ENCODE measurements around the gene TIGD2.

Gene TIGD2

GRCh38 chr4:89108091-89108490 is 3.2 kb upstream of the TIGD2 start:
- TF ChIP-seq GATA2 (IDR thresholded peaks at IDR 0.05; ENCODE audit: low read depth, low read length) (no peak), GATA3 (IDR thresholded peaks at IDR 0.05; ENCODE audit: low read depth, low read length) (no peak)

DNA sequence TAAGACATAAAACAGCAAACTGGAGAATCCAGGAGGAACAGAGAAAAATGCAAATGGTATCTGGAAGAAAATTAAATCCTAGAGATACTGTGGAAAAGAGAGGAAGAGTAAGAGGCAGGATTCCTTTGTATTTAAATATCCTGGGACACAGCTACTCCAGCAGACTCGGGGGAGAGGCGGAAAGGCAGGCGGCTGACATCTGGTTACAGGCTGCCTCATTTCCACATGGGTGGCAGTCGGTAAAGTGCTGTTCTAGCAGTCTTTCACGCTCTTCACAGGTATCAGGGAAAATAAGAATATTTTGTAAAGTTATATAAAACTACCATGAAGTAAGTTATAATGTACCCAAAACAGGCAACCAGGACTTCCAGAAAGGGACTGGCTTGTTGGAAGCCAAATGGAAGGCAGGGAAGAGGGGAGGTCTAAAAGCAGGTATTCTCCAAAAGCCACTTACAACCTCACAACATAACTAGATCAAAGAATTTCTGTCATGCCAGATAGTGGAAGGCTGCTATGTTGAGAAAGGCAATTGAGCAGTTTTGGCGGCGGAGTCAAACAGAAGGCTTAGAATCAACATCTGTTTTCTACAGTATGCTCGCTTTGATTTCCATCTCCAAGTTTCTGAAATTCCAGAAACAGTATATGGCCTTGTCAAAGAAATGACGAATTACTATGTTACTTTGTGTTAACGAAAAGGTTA is 1.3 kb upstream of the TIGD2 start:
- TF ChIP-seq GATA2 (IDR thresholded peaks at IDR 0.05; ENCODE audit: low read depth, low read length) (no peak), GATA3 (IDR thresholded peaks at IDR 0.05; ENCODE audit: low read depth, low read length) (no peak)

GRCh38 chr4:89110541-89110985 is 770 bp upstream of the TIGD2 start:
- no peak for TF ChIP-seq GATA3 (IDR thresholded peaks at IDR 0.05; ENCODE audit: low read depth, low read length)
- no peak for TF ChIP-seq GATA2 (IDR thresholded peaks at IDR 0.05; ENCODE audit: low read depth, low read length)

DNA sequence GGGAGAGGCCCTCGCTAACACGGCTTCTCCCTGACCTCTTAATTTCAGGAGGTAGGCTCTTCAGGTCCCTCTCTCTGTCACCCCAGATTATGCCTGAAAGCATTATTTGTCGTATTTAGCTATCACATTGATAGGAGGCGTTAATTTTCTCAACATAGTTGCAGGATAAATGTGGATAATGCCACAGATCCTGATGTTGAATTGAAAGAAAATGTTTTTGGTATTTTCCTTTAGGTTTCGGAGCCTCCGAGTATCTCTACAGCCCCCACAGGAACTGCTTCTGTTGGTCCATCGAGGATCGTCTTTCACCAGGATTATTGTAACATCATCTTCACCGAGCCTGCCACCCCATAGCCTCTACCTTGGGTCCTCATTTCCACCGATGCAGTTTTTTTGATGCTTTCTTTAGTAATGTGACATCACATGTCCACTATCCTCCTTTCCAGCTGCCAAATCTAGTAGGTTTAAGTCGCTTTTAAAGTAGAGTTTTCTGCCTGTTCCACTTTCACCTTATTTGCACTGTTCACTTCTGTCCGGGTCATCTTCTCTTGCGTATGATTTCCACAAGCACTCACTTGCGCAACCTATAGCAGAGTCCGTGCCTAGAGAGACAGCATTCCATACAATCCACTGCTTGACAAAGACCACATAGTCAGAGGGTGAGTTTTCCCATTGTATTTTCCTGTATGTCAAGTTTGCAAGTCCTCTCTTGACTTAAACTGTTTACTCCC is 665 bp downstream of the TIGD2 start:
- no peak for TF ChIP-seq GATA3 (IDR thresholded peaks at IDR 0.05; ENCODE audit: low read depth, low read length)
- TF ChIP-seq GATA2 (IDR thresholded peaks at IDR 0.05; ENCODE audit: low read depth, low read length), result no peak

GRCh38 chr4:89113415-89113814 is 2.1 kb downstream of the TIGD2 start:
- TF ChIP-seq GATA2 (IDR thresholded peaks at IDR 0.05; ENCODE audit: low read depth, low read length), result no peak
- no peak for TF ChIP-seq GATA3 (IDR thresholded peaks at IDR 0.05; ENCODE audit: low read depth, low read length)

DNA sequence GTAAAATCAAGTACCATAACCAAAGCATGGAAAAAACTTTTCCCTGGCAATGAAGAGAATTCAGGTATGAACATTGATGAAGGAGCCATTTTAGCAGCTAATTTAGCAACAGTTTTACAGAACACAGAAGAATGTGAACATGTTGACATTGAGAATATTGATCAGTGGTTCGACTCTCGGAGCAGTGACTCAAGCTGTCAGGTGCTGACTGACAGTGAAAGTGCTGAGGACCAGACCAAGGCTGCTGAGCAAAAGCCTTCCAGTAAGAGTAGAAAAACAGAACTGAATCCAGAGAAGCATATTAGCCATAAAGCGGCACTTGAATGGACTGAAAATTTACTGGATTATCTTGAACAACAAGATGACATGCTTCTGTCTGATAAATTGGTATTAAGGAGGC is 2.8 kb downstream of the TIGD2 start:
- TF ChIP-seq GATA3 (IDR thresholded peaks at IDR 0.05; ENCODE audit: low read depth, low read length) (no peak), GATA2 (IDR thresholded peaks at IDR 0.05; ENCODE audit: low read depth, low read length) (no peak)

GRCh38 chr4:89117115-89117514 is 5.8 kb downstream of the TIGD2 start:
- no peak for TF ChIP-seq GATA3 (IDR thresholded peaks at IDR 0.05; ENCODE audit: low read depth, low read length)
- no peak for TF ChIP-seq GATA2 (IDR thresholded peaks at IDR 0.05; ENCODE audit: low read depth, low read length)

- TF ChIP-seq GATA3 (IDR thresholded peaks at IDR 0.05; ENCODE audit: low read depth, low read length) (no peak), GATA2 (IDR thresholded peaks at IDR 0.05; ENCODE audit: low read depth, low read length) (no peak)
Measured at GRCh38 chr4:89119166-89119565, 7.8 kb downstream of the TIGD2 start.

DNA sequence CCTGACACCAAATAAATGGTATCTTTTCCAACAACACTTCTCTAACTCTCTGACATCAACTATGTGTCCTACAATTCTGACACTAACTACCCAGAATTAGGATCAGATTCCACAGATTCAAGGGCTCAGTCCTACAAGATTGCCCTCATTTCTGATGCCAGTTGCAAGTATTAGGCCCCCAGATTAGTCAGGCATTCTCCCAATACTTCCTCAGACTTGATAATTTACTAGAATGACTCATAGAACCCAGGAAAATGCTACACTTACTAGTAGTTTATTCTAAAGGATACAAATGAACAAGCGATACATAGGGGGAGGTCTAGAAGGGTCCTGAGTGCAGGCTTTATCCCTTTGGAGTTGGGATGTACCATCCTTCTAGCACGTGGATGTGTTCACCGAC is 8.5 kb downstream of the TIGD2 start:
- TF ChIP-seq GATA3 (IDR thresholded peaks at IDR 0.05; ENCODE audit: low read depth, low read length) (no peak), GATA2 (IDR thresholded peaks at IDR 0.05; ENCODE audit: low read depth, low read length) (no peak)

DNA sequence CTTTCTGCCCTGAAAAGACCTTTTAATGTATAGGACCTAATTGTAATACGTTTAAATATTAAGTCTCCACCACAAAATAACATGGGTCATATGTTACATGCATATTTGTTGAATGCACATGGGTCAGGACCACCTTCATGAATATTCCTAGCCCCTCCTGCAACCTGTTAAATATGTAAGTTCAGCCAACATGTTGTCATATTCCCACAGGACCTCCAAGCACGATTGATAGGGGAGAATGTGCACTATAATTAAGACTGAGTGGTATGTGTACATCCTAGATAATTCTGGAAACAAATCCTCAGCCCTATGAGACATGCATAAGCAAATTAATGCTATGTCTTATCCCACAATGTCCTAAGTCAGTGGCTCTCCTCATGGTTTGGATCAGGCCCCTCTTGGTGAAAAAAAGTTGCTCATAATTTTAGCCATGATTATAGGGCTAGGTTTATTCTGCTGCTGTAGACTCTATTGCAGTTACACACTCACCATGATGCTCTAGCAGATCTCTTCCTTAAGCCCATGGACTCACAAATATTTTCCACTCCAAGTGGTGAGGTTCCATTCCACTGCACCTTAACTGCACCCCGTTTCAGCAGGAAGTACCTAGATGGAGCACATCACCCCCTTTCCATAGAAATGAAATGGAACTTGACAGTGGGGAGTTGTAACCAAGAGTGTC is 10.2 kb downstream of the TIGD2 start:
- no peak for TF ChIP-seq GATA2 (IDR thresholded peaks at IDR 0.05; ENCODE audit: low read depth, low read length)
- TF ChIP-seq GATA3 (IDR thresholded peaks at IDR 0.05; ENCODE audit: low read depth, low read length), result no peak

DNA sequence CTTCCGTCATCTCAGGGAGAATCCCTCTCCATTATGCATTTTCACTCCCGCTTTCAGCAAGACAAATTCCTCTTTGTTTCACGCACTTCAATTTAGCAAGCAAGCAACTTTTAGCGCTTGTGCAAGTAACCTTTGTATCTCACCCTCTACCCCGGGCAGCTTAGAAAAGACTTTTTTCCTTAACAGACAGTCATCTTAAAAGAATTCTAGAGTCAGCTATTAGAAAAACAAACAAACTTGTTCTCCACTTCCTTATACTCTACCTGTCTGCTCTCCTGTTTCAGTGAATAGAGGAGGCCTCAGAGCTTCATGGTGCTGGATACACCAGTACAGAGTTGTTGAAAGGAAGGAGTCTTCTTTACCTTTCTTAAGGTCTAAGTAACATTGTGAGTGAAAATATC is 12.1 kb downstream of the TIGD2 start:
- TF ChIP-seq GATA2 (IDR thresholded peaks at IDR 0.05; ENCODE audit: low read depth, low read length) (no peak), GATA3 (IDR thresholded peaks at IDR 0.05; ENCODE audit: low read depth, low read length) (no peak)

GRCh38 chr4:89125901-89126782 is 14.8 kb downstream of the TIGD2 start:
- TF ChIP-seq GATA2 (IDR thresholded peaks at IDR 0.05; ENCODE audit: low read depth, low read length), result no peak
- no peak for TF ChIP-seq GATA3 (IDR thresholded peaks at IDR 0.05; ENCODE audit: low read depth, low read length)

DNA sequence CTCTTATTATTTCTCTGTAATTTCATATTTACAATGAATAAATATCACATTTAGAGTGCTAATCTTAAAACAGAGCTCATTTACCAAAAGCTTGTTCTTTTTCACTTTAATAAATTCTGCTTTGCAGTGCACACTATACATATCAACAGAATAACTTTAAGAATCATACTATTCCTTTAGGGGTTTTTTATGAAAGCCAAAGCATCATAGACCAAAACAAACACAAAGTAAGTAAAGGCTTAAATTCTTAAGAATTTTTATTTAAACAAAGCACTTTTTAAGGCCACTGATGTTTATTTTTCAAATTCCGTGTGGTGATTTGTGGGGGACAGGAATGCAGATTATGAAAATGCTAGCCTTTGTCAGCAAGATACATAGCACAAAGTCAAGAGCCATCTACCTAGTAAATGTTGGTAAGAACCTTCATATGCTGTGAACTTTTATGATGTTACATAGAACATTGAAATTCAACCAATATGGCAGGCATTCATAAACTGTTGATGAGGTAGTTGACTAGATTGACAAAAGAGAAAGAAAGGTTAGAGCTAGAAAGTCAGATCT is 17.8 kb downstream of the TIGD2 start:
- no peak for TF ChIP-seq GATA3 (IDR thresholded peaks at IDR 0.05; ENCODE audit: low read depth, low read length)
- TF ChIP-seq GATA2 (IDR thresholded peaks at IDR 0.05; ENCODE audit: low read depth, low read length), result no peak
